Right hindlimb (tissue), 1 donor: Measurements from ENCODE around the gene NEURL1B.

Source experiments
- DNase-seq: peaks from one replicate; pipeline ENCODE4 v3.0.0-alpha.2; 2018

The NEURL1B gene

DNA sequence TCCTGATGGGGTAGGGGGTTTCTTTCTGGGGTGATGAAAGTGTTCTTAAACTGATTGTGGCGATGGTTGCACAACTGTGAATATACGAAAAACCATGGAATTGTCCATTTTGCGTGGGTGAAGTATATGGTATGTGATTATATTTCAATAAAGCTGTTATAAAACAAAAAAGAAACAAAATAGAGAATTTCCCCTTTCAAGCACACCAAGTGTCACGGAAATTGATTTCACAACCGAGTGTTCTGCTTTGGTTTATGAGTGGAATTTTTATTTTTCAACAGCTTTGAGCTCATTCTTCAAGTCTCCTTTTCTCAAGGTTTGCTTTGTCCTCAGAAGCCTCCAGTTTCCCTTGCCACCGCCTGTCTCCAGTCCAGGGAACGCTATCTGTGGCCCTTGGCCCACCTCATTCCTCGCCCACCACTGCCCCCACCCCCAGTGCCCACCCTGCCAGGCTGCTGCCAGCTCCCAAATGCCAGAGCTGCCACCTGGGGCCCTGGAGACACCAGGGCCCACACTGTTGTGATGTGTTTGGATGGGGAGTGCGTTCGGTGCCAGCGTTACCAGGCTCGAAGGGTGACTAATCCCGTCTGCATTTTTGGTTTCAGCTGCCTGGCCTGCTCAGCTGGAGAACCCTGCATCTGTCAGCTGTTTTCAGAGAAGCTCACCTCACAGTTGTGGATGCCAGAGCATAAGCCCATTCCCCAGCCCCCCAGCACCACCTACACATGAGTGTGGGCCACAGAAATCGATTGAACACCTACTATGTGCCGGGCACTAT, 99.6 kb downstream of the NEURL1B start:
- DNase-seq: peak; percentile 89
